Measurements from ENCODE around the gene SH3RF1. TPM values are rescaled to one million over a fixed set of nuclear protein-coding genes. Genes with fewer than 3 reads are reported as not detected.

Gene SH3RF1
- total RNA-seq, 1 experiment from 2014 or later, result 15.3 TPM

- Histone ChIP-seq H4K8ac (replicated peaks; ENCODE audit: insufficient read length, low read depth, low read length) (no peak overlapping the region), H3K9me3 (ENCODE audit: control insufficient read depth, low read depth, low read length) (no peaks in the 10 kb centered on the region), H3K79me1 (ENCODE audit: insufficient read depth, low read depth, low read length, poor library complexity, severe bottlenecking) (no peaks in the 10 kb centered on the region), H2BK12ac (ENCODE audit: insufficient read length, low read depth, low read length) (no peak overlapping the region), H3T11ph (ENCODE audit: low read length) (no peak overlapping the region), H2BK120ac (ENCODE audit: low read depth, low read length, poor library complexity, severe bottlenecking) (no peak overlapping the region), H3K14ac (ENCODE audit: insufficient read depth, low read length) (peak overlapping the region; percentile 9; the same call in 1 of the 2 replicates), H3K27me3 (ENCODE audit: insufficient read depth, low read length) (no peaks in the 10 kb centered on the region), H2BK15ac (ENCODE audit: low read depth, low read length) (no peak overlapping the region), H3K56ac (ENCODE audit: insufficient read length, low read depth, low read length) (no peak overlapping the region), H3K23ac (ENCODE audit: insufficient read length, low read depth, low read length) (no peak overlapping the region), H3K27ac (ENCODE audit: insufficient read length, low read depth, low read length) (no peak overlapping the region), H3K18ac (ENCODE audit: insufficient read length, low read depth, low read length) (no peak overlapping the region), H2AFZ (ENCODE audit: low read length) (peak overlapping the region; percentile 63), H3K9ac (ENCODE audit: extremely low read depth, insufficient read length, low read length) (no peak overlapping the region), H2BK5ac (ENCODE audit: insufficient read length, low read length) (no peak overlapping the region), H2AK5ac (ENCODE audit: insufficient read length, low read length) (no peak overlapping the region), H4K5ac (ENCODE audit: insufficient read length, low read depth, low read length) (no peak overlapping the region), H3K4me1 (ENCODE audit: insufficient read depth, low read length) (no peaks in the 10 kb centered on the region), H3K4ac (ENCODE audit: low read depth, low read length) (no peak overlapping the region; the same call in 1 of the 2 replicates), H4K20me1 (ENCODE audit: control insufficient read depth, insufficient read depth, insufficient read length) (no peaks in the 10 kb centered on the region), H3K4me2 (ENCODE audit: insufficient read depth, insufficient read length, low read length) (no peak overlapping the region), H3K23me2 (ENCODE audit: insufficient read length, low read depth, low read length, poor library complexity, severe bottlenecking) (no peaks in the 10 kb centered on the region), H2BK20ac (ENCODE audit: low read depth, low read length, poor library complexity, severe bottlenecking) (no peak overlapping the region), H3K79me2 (ENCODE audit: insufficient read depth, low read length) (no peaks in the 10 kb centered on the region), H4K91ac (ENCODE audit: insufficient read length, low read depth, low read length) (no peak overlapping the region)
- DNase-seq, result peak; percentile 52
- Mint-ChIP-seq H3K27me3 (ENCODE audit: low read depth) (no peaks in the 10 kb centered on the region; the same call in 1 of the 2 replicates), H3K4me3 (no peak overlapping the region), H3K9me3 (no peaks in the 10 kb centered on the region), H3K36me3 (ENCODE audit: insufficient read depth in 1 of 3, low read depth in 3 of 3) (no peaks in the 10 kb centered on the region), H3K27ac (peak overlapping the region; percentile 37 to 94 (median 84); a peak in 4 of 7 replicates), H3K4me1 (peaks cover 12 to 14% of the 10 kb centered on the region in 2 experiments)
- TF ChIP-seq CTCF (conservative IDR thresholded peaks at IDR 0.05), result peak; percentile 62
- WGBS (ENCODE audit: extremely low coverage, insufficient read length, low lambda C conversion rate), result no CpG with 5 or more reads among the region's 15 CpGs
Observed at GRCh38 chr4:169045862-169046584, 224.7 kb downstream of the SH3RF1 start.

Measured in H9 (cell line).